Measurements from ENCODE around the gene OPCML.

GRCh38 chr11:133501643-133502539, 30.4 kb downstream of the OPCML start:
- TF ChIP-seq, protein P1, sequence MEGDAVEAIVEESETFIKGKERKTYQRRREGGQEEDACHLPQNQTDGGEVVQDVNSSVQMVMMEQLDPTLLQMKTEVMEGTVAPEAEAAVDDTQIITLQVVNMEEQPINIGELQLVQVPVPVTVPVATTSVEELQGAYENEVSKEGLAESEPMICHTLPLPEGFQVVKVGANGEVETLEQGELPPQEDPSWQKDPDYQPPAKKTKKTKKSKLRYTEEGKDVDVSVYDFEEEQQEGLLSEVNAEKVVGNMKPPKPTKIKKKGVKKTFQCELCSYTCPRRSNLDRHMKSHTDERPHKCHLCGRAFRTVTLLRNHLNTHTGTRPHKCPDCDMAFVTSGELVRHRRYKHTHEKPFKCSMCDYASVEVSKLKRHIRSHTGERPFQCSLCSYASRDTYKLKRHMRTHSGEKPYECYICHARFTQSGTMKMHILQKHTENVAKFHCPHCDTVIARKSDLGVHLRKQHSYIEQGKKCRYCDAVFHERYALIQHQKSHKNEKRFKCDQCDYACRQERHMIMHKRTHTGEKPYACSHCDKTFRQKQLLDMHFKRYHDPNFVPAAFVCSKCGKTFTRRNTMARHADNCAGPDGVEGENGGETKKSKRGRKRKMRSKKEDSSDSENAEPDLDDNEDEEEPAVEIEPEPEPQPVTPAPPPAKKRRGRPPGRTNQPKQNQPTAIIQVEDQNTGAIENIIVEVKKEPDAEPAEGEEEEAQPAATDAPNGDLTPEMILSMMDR (IDR thresholded peaks at IDR 0.05): no peak
- TF ChIP-seq POLR2AphosphoS5 (IDR thresholded peaks at IDR 0.05): no peak

Measured in prostate gland (tissue), 2 donors.